Activated T-cell treated with anti-CD3 and anti-CD28 coated beads, Interleukin-2, amount 50 U/mL, for 72 hours (primary cell): Measurements from ENCODE around the gene CFAP61. TPM values are rescaled to one million over a fixed set of nuclear protein-coding genes. Genes with fewer than 3 reads are reported as not detected.

ENCODE experiments used
- ATAC-seq, 2 donors: fragments of 150-1000 bp; cut with Tn5 transposase; replicated peaks in 1 of 2; 2 replicates each; pipeline ENCODE4 v1.10.0; 2021; ENCODE audit warnings: moderate library complexity in 2 of 2, mild to moderate bottlenecking in 1 of 2
- DNase-seq, 2 donors: peaks; one replicate each; pipeline ENCODE4 v3.0.0; 2021 to 2022; ENCODE audit warnings: mixed read lengths in 1 of 2
- H3K27ac Mint-ChIP-seq: one replicate; pipeline ENCODE4 v1.8.0; 2022; ENCODE audit warnings: mild to moderate bottlenecking, moderate library complexity, mixed read lengths
- H3K27me3 Mint-ChIP-seq: one replicate; pipeline ENCODE4 v1.8.0; 2022; ENCODE audit warnings: low read depth, mixed read lengths
- H3K36me3 Mint-ChIP-seq, 2 donors: one replicate each; pipeline ENCODE4 v1.8.0; 2022; ENCODE audit warnings: mixed read lengths in 2 of 2, mild to moderate bottlenecking in 1 of 2; ENCODE audit not compliant: insufficient read depth in 2 of 2
- H3K4me1 Mint-ChIP-seq: one replicate; pipeline ENCODE4 v1.8.0; 2022; ENCODE audit warnings: low read depth, mixed read lengths
- H3K4me3 Mint-ChIP-seq, 2 donors: one replicate each; pipeline ENCODE4 v1.8.0; 2022; ENCODE audit warnings: mild to moderate bottlenecking in 2 of 2, mixed read lengths in 2 of 2, moderate library complexity in 2 of 2
- H3K9me3 Mint-ChIP-seq, 2 donors: one replicate each; pipeline ENCODE4 v1.8.0; 2022; ENCODE audit warnings: mixed read lengths in 2 of 2
- total RNA-seq, 2 donors: library from RNA; stranded (reverse); gene quantifications; one replicate each; pipeline ENCODE4 v1.2.3, GENCODE V29; 2022

The CFAP61 gene
- total RNA-seq, 2 donors from 2014 or later = not detected

- Mint-ChIP-seq H3K4me1 (no peaks in the 10 kb centered on the region), H3K4me3 (no peak overlapping the region), H3K27ac (no peak overlapping the region), H3K36me3 (no peaks in the 10 kb centered on the region), H3K9me3 (peaks cover 0 to 2% of the 10 kb centered on the region in 2 donors), H3K27me3 (peaks cover 8% of the 10 kb centered on the region)
- DNase-seq = no peak
- ATAC-seq = no peak
These were observed 121.9 kb downstream of the CFAP61 start for GRCh38 chr20:20174089-20174835.

GRCh38 chr20:20181322-20181721 is 129.0 kb downstream of the CFAP61 start:
- H3K4me3 Mint-ChIP-seq = no peak overlapping the region
- ATAC-seq (no peak), DNase-seq (no peak)
- peaks cover 0 to 1% of the 10 kb centered on the region in 2 donors for H3K36me3 Mint-ChIP-seq
- no peak overlapping the region for H3K27ac Mint-ChIP-seq
- peaks cover under 1 to 3% of the 10 kb centered on the region in 2 donors for H3K9me3 Mint-ChIP-seq
- no peaks in the 10 kb centered on the region for H3K4me1 Mint-ChIP-seq
- H3K27me3 Mint-ChIP-seq = peaks cover 3% of the 10 kb centered on the region

GRCh38 chr20:20184149-20184548 is 131.8 kb downstream of the CFAP61 start:
- no peak overlapping the region for H3K4me3 Mint-ChIP-seq
- H3K4me1 Mint-ChIP-seq = no peaks in the 10 kb centered on the region
- DNase-seq (peak; percentile 10 to 14), ATAC-seq (no peak)
- no peaks in the 10 kb centered on the region for H3K27me3 Mint-ChIP-seq
- no peak overlapping the region for H3K27ac Mint-ChIP-seq
- H3K9me3 Mint-ChIP-seq = peaks cover 0 to 3% of the 10 kb centered on the region in 2 donors
- H3K36me3 Mint-ChIP-seq = peaks cover 0 to 1% of the 10 kb centered on the region in 2 donors

- Mint-ChIP-seq H3K9me3 (no peaks in the 10 kb centered on the region), H3K36me3 (no peaks in the 10 kb centered on the region), H3K4me1 (no peaks in the 10 kb centered on the region), H3K27me3 (no peaks in the 10 kb centered on the region), H3K4me3 (no peak overlapping the region), H3K27ac (no peak overlapping the region)
- DNase-seq = no peak
- no peak for ATAC-seq
These were observed 132.4 kb downstream of the CFAP61 start for GRCh38 chr20:20184706-20185105.

GRCh38 chr20:20188647-20189046 is 136.3 kb downstream of the CFAP61 start:
- H3K4me1 Mint-ChIP-seq = no peaks in the 10 kb centered on the region
- H3K4me3 Mint-ChIP-seq = no peak overlapping the region
- ATAC-seq (peak in 1 of 2 donors; percentile 35), DNase-seq (no peak)
- H3K27me3 Mint-ChIP-seq = peaks cover 11% of the 10 kb centered on the region
- H3K36me3 Mint-ChIP-seq = no peaks in the 10 kb centered on the region
- no peaks in the 10 kb centered on the region for H3K9me3 Mint-ChIP-seq
- no peak overlapping the region for H3K27ac Mint-ChIP-seq

GRCh38 chr20:20192366-20192765 is 140.0 kb downstream of the CFAP61 start:
- H3K4me3 Mint-ChIP-seq = no peak overlapping the region
- peaks cover 11% of the 10 kb centered on the region for H3K27me3 Mint-ChIP-seq
- no peak overlapping the region for H3K27ac Mint-ChIP-seq
- H3K9me3 Mint-ChIP-seq = no peaks in the 10 kb centered on the region
- H3K4me1 Mint-ChIP-seq = no peaks in the 10 kb centered on the region
- no peak for ATAC-seq
- no peaks in the 10 kb centered on the region for H3K36me3 Mint-ChIP-seq
- DNase-seq = no peak

GRCh38 chr20:20195021-20195705 is 142.8 kb downstream of the CFAP61 start:
- no peak for ATAC-seq
- H3K27me3 Mint-ChIP-seq = peaks cover 25% of the 10 kb centered on the region
- no peak overlapping the region for H3K27ac Mint-ChIP-seq
- H3K36me3 Mint-ChIP-seq = no peaks in the 10 kb centered on the region
- H3K4me3 Mint-ChIP-seq = no peak overlapping the region
- no peaks in the 10 kb centered on the region for H3K9me3 Mint-ChIP-seq
- DNase-seq = no peak
- H3K4me1 Mint-ChIP-seq = no peaks in the 10 kb centered on the region

- H3K4me1 Mint-ChIP-seq = no peaks in the 10 kb centered on the region
- no peaks in the 10 kb centered on the region for H3K36me3 Mint-ChIP-seq
- no peak for ATAC-seq
- H3K27ac Mint-ChIP-seq = no peak overlapping the region
- H3K4me3 Mint-ChIP-seq = no peak overlapping the region
- DNase-seq = no peak
- H3K27me3 Mint-ChIP-seq = peaks cover 25% of the 10 kb centered on the region
- no peaks in the 10 kb centered on the region for H3K9me3 Mint-ChIP-seq
These were observed 144.3 kb downstream of the CFAP61 start for GRCh38 chr20:20196610-20197009.

- Mint-ChIP-seq H3K4me1 (no peaks in the 10 kb centered on the region), H3K36me3 (no peaks in the 10 kb centered on the region), H3K9me3 (no peaks in the 10 kb centered on the region), H3K27ac (no peak overlapping the region), H3K27me3 (peaks cover 14% of the 10 kb centered on the region), H3K4me3 (no peak overlapping the region)
- ATAC-seq (no peak), DNase-seq (no peak)
These were observed 145.7 kb downstream of the CFAP61 start for GRCh38 chr20:20198011-20198410.

GRCh38 chr20:20199361-20200160 is 147.2 kb downstream of the CFAP61 start:
- ATAC-seq = no peak
- H3K4me1 Mint-ChIP-seq = no peaks in the 10 kb centered on the region

GRCh38 chr20:20201124-20201523 is 148.8 kb downstream of the CFAP61 start:
- H3K4me3 Mint-ChIP-seq = no peak overlapping the region

More at GRCh38 chr20:20199361-20200160, 147.2 kb downstream of the CFAP61 start:
- peaks cover 14% of the 10 kb centered on the region for H3K27me3 Mint-ChIP-seq
- no peaks in the 10 kb centered on the region for H3K36me3 Mint-ChIP-seq
- no peak overlapping the region for H3K4me3 Mint-ChIP-seq
- no peak overlapping the region for H3K27ac Mint-ChIP-seq
- H3K9me3 Mint-ChIP-seq = no peaks in the 10 kb centered on the region
- DNase-seq = no peak

GRCh38 chr20:20201639-20202038 is 149.3 kb downstream of the CFAP61 start:
- no peak overlapping the region for H3K4me3 Mint-ChIP-seq
- DNase-seq = no peak
- no peaks in the 10 kb centered on the region for H3K36me3 Mint-ChIP-seq
- H3K27ac Mint-ChIP-seq = no peak overlapping the region
- H3K4me1 Mint-ChIP-seq = no peaks in the 10 kb centered on the region
- H3K9me3 Mint-ChIP-seq = no peaks in the 10 kb centered on the region
- ATAC-seq = no peak
- peaks cover 14% of the 10 kb centered on the region for H3K27me3 Mint-ChIP-seq

More at GRCh38 chr20:20201124-20201523, 148.8 kb downstream of the CFAP61 start:
- H3K4me1 Mint-ChIP-seq = no peaks in the 10 kb centered on the region
- H3K27me3 Mint-ChIP-seq = peaks cover 14% of the 10 kb centered on the region
- no peak for DNase-seq
- H3K36me3 Mint-ChIP-seq = no peaks in the 10 kb centered on the region
- H3K9me3 Mint-ChIP-seq = no peaks in the 10 kb centered on the region
- H3K27ac Mint-ChIP-seq = no peak overlapping the region
- ATAC-seq = no peak

GRCh38 chr20:20202768-20203167 is 150.4 kb downstream of the CFAP61 start:
- H3K4me1 Mint-ChIP-seq = no peaks in the 10 kb centered on the region
- H3K36me3 Mint-ChIP-seq = no peaks in the 10 kb centered on the region
- H3K27me3 Mint-ChIP-seq = peaks cover 16% of the 10 kb centered on the region
- ATAC-seq = no peak
- no peak for DNase-seq
- no peak overlapping the region for H3K4me3 Mint-ChIP-seq
- no peaks in the 10 kb centered on the region for H3K9me3 Mint-ChIP-seq
- H3K27ac Mint-ChIP-seq = no peak overlapping the region
